ENCODE measurements around the gene ZNF3. TPM values are rescaled to one million over a fixed set of nuclear protein-coding genes. Genes with fewer than 3 reads are reported as not detected.

Gene ZNF3
- total and polyA plus RNA-seq, 8 donors = 12.4 to 42.0 (median 25.7) TPM

DNA sequence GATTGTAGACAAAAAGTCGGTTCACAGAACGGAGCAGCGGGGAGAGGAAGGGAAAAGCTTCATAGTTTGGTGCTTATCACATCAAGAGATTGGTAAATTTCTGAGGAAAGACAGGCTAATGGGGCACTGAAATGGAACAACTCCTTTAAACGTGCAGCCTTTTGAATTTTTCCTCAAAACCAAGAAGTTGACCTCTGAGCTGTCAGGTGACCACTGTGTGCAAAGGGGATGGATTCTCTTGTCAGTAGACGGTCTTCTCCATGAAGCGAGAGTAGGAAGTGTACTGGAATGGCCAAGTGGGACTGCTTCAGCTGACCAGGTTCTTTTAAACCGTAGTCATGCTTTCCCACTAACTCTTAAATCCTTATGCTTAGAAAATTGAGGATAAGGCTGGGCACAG lies 43.2 kb downstream of the ZNF3 start:
- no peak for TF ChIP-seq POLR2A (IDR thresholded peaks at IDR 0.05)
- TF ChIP-seq EP300 (IDR thresholded peaks at IDR 0.05) = no peak
- TF ChIP-seq, protein P1, sequence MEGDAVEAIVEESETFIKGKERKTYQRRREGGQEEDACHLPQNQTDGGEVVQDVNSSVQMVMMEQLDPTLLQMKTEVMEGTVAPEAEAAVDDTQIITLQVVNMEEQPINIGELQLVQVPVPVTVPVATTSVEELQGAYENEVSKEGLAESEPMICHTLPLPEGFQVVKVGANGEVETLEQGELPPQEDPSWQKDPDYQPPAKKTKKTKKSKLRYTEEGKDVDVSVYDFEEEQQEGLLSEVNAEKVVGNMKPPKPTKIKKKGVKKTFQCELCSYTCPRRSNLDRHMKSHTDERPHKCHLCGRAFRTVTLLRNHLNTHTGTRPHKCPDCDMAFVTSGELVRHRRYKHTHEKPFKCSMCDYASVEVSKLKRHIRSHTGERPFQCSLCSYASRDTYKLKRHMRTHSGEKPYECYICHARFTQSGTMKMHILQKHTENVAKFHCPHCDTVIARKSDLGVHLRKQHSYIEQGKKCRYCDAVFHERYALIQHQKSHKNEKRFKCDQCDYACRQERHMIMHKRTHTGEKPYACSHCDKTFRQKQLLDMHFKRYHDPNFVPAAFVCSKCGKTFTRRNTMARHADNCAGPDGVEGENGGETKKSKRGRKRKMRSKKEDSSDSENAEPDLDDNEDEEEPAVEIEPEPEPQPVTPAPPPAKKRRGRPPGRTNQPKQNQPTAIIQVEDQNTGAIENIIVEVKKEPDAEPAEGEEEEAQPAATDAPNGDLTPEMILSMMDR (IDR thresholded peaks at IDR 0.05) = no peak
- TF ChIP-seq POLR2AphosphoS5 (IDR thresholded peaks at IDR 0.05) = no peak
- Histone ChIP-seq H3K9me3 (no peaks in the 10 kb centered on the region), H3K4me3 (no peak overlapping the region), H3K36me3 (peaks cover 22 to 47% (median 42%) of the 10 kb centered on the region in 4 donors), H3K4me1 (peaks cover 20 to 49% (median 30%) of the 10 kb centered on the region in 4 donors), H3K27ac (no peak overlapping the region), H3K27me3 (no peaks in the 10 kb centered on the region)
- intact Hi-C loops (cut with DNase I; ENCODE audit: low total_unique reads) = no loop called here
- DNase-seq = no peak
- WGBS, 5 donors = 88 to 93% (median 90%) methylated on average over 7 of the region's 7 CpGs

DNA sequence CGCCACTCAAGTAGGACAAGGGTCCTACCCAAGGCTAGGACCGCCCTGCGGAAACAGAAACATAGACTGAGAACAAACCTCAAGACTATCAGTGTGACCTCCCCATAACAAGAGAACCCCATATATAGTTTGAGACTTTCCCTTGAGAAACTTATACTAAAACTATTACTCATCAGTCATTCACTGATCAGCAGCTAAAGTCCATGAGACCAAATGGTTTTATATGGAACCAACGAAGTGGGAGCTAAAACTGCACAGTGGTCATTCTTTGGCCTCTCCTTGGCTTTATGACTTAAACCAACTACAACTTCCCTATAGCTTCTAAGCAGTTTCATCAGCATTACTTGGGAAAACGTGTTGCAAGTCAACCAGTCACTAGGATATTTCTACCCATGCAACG lies 45.6 kb downstream of the ZNF3 start:
- Histone ChIP-seq H3K4me3 (no peak overlapping the region), H3K9me3 (no peaks in the 10 kb centered on the region), H3K27me3 (no peaks in the 10 kb centered on the region), H3K36me3 (peaks cover 40 to 72% (median 66%) of the 10 kb centered on the region in 4 donors), H3K4me1 (peaks cover 20 to 41% (median 27%) of the 10 kb centered on the region in 4 donors), H3K27ac (peak overlapping the region; percentile 11 to 68 (median 54))
- DNase-seq = no peak
- TF ChIP-seq POLR2A (IDR thresholded peaks at IDR 0.05) (no peak), EP300 (IDR thresholded peaks at IDR 0.05) (no peak), POLR2AphosphoS5 (IDR thresholded peaks at IDR 0.05) (no peak)
- TF ChIP-seq, protein P1 (IDR thresholded peaks at IDR 0.05) = no peak
- 78 to 91% (median 89%) methylated on average over 6 of the region's 6 CpGs for WGBS, 5 donors
- intact Hi-C loops (cut with DNase I; ENCODE audit: low total_unique reads) = no loop called here

DNA sequence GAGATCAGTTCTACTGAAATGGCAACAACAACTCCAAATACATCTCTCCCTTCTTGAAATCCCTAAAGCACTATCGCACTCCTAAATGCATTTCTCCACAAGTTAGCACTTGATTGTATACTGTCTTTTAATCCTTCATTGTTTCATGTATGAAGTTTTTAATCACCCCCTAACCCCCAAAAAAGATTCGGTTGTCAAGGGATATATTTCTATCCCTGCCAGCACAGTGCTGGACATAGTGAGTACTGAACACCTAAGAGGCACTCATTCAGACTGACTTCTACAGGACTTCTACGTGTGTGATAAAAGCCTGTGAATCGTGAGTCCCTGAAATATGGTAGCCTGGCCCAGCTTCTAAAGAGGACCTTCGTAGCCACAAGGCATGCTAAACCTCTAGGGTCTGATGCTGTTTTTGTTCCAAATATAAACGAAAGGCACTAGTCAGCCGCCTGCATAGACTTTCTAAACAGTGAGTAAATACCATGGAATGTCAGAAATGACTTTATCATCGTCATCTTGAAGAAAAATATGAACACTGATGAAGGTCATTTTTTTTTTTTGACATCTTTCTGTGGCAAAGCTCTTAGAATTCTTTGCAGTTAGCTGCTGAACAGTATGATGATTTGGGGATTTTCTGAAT lies 46.5 kb downstream of the ZNF3 start:
- no peak for TF ChIP-seq POLR2AphosphoS5 (IDR thresholded peaks at IDR 0.05)
- no peak for TF ChIP-seq POLR2A (IDR thresholded peaks at IDR 0.05)
- TF ChIP-seq EP300 (IDR thresholded peaks at IDR 0.05) = no peak
- TF ChIP-seq, protein P1 (IDR thresholded peaks at IDR 0.05) = no peak

DNA sequence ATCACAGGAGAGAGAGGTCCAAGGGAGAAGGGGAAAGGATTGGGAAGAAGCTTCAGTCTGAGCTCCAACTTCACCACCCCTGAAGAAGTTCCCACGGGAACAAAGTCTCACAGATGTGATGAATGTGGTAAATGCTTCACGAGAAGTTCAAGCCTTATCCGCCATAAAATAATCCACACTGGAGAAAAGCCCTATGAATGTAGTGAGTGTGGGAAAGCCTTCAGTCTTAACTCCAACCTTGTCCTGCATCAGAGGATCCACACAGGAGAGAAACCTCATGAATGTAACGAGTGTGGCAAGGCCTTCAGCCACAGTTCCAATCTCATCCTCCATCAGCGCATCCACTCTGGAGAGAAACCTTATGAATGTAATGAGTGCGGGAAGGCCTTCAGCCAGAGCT lies 48.0 kb downstream of the ZNF3 start:
- no peak for DNase-seq
- H3K36me3 ChIP-seq = peaks cover 58 to 90% (median 86%) of the 10 kb centered on the region in 4 donors
- peaks cover 20 to 35% (median 25%) of the 10 kb centered on the region in 4 donors for H3K4me1 ChIP-seq
- TF ChIP-seq EP300 (IDR thresholded peaks at IDR 0.05) (no peak), POLR2AphosphoS5 (IDR thresholded peaks at IDR 0.05) (no peak), POLR2A (IDR thresholded peaks at IDR 0.05) (no peak)
- TF ChIP-seq, protein P1 (IDR thresholded peaks at IDR 0.05) = no peak
- no peaks in the 10 kb centered on the region for H3K9me3 ChIP-seq
- no peak overlapping the region for H3K27ac ChIP-seq
- intact Hi-C loops (cut with DNase I; ENCODE audit: low total_unique reads) = no loop called here
- WGBS, 5 donors = 84 to 95% (median 90%) methylated on average over 6 of the region's 6 CpGs
- no peak overlapping the region for H3K4me3 ChIP-seq
- no peaks in the 10 kb centered on the region for H3K27me3 ChIP-seq

More for the DNA sequence above, 46.5 kb downstream of the ZNF3 start:
- Histone ChIP-seq H3K27ac (peak overlapping the region in 2 of 5 donors; percentile 37 to 50), H3K4me1 (peaks cover 20 to 35% (median 25%) of the 10 kb centered on the region in 4 donors), H3K36me3 (peaks cover 49 to 81% (median 75%) of the 10 kb centered on the region in 4 donors), H3K27me3 (no peaks in the 10 kb centered on the region), H3K9me3 (no peaks in the 10 kb centered on the region), H3K4me3 (no peak overlapping the region)
- intact Hi-C loops (cut with DNase I; ENCODE audit: low total_unique reads) = no loop called here
- DNase-seq = no peak
- WGBS, 5 donors = 51 to 73% (median 62%) methylated on average over 8 of the region's 8 CpGs
